GM21360 (cell line): ENCODE results near the gene PRPS1.
A peak's percentile ranks its signal among the peaks of the same experiment; 100 is the strongest.
"Not testable (repeated sequence)": the region's sequence is repeated elsewhere in the genome, so short reads cannot be mapped to it uniquely, and the experiment has no call there.

Source experiments
- ATAC-seq: cut with Tn5 transposase; IDR thresholded peaks from one replicate; pipeline ENCODE4 v1.9.1; 2021; ENCODE audit warnings: mild to moderate bottlenecking, moderate library complexity; ENCODE audit not compliant: unreplicated experiment

PRPS1 gene

DNA sequence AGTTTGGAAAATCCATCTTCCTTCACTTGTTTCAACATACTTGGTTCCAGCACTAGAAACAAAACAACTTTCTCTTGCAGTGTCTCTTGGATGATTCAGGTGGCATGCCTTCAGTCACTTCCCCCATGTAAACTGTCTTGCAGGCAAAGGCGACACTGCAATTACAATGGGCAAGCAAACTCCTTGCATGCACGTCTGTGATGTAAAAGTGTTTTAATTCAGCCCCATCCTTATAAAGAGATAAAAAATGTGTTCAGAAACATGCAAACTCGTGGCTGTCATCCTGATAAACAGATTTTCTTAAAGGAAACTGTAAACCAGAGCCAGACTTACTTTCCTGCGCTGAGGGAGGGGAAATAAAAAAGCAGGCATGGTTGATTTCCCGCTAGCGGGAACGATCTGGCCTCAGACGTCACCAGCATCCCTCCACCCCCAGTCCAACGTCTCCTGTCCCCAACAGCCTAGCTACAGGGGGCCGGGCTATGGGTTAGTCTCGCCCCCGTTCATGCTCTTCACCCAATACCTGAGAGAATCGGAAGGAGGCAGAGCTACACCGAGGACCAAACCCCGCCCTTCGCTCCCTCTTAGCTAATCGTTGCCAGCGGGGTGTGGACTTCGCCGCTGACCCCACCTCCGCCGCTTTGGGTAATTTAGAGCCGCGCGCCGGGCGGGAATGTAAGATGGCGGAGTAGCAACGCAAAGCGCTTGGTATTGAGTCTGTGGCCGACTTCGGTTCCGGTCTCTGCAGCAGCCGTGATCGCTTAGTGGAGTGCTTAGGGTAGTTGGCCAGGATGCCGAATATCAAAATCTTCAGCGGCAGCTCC lies at the start of gene PRPS1:
Gene PRPS1 (plus strand): TSS at position 673 of the 824 bp plus-strand sequence. CDS start 119 bp downstream, at position 792.
- ATAC-seq = peak; percentile 100

DNA sequence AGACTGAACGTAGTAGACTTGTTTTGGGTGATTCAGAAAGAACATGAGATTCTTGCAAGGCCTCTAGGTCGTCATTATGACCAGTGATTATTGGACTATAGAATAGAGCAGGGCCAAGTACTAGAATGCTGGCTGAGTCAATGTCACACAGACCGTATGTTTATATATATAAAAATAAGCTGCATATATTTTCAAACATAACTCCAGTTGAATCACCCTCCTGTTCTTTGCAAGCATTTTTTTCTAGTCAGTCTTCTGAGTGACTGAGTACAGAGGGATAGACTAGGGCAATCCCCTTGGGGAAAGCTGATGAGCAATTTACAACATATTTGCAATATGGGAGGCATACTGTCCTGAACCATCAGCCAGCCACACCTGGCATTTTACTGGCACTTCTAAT lies 48.4 kb upstream of the PRPS1 start:
- no peak for ATAC-seq

DNA sequence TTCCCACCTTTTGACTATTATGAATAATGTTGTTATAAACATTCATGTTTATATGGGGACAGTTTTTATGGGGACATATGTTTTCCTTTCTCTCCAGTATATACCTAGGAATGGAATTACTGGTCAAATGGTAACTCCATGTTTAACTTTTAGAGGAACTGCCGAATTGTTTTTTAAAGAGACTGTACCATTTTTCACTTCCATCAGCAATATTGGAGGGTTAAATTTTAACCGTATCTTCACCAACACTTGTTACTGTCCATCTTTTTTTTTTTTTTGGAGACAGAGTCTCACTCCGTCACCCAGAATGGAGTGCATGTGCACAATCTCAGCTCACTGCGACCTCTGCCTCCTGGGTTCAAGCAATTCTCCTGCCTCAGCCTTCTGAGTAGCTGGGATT lies 46.4 kb upstream of the PRPS1 start:
- no peak for ATAC-seq

DNA sequence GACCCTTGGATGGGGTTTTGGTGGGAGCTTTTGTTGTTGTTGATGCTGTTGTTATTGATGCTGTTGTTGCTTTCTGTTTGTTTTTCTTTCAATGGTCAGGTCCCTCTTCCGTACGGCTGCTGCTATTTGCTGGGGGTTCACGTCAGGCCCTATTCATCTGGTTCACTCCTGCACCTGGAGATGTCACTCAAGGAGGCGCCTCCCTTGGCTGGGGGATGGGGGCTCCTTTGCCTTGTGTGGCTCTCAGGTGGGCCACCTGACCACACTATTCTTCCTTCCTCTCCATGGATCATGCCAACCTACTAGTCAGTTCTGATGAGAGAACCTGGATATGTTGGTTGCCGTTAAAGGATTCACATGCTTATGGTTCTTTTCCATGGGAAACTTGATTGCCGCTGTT lies 39.1 kb upstream of the PRPS1 start:
- no peak for ATAC-seq

DNA sequence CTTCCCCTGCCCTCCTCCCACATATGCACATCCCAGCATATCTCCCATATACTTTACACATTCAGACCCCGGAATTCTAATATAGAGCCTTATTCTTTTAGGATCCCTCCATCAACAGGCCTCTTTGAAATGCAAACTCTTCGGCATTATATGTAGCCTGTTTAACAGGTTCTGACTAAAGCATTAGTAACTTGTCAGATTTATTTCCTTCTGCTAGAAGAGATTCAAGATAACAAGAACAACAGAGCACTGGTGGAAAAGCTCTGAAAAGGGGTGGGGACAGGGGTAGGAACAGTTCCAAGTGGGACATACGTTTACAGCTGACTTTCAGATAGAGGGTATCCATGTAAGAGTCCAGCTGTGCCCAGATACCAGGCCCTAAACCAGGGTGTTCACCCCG lies 31.7 kb upstream of the PRPS1 start:
- no peak for ATAC-seq

DNA sequence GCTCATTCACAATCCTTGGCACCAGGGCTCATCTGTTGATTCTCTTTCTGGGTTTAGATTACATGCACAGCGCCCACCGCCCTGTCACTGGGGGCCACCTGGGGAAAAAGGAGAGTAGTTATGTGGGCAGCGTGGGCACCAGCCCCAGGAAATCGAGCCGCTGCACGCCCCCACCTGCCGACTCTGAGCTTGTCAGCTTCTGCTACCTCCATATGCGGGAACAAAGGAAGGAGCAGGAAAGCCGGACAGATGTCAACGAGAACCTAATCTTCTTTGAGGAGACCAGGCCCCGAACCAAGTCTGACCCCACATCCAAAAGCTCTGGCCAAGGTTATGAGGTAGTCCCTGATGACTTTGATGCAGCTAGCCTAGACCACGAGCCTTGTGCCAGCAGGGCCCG lies 31.0 kb upstream of the PRPS1 start:
- ATAC-seq = no peak

DNA sequence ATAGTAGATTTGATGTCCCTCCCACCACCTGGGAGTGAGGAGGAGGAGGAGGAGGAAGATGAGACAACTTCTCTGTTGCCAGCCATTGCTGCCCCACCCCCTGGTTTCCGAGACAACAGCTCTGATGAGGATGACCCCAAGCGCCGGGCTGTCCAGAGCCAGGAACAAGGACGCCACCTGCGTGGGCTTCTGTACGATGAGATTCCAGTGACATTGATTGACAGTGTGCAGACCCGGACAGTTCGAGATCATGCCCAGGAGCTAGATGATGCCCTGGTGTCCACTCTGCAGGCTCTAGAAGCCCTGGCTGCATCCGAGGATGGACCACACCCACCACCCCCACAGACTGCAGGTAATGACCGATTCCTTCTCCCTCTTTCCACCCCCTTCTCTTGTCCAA lies 30.5 kb upstream of the PRPS1 start:
- no peak for ATAC-seq

DNA sequence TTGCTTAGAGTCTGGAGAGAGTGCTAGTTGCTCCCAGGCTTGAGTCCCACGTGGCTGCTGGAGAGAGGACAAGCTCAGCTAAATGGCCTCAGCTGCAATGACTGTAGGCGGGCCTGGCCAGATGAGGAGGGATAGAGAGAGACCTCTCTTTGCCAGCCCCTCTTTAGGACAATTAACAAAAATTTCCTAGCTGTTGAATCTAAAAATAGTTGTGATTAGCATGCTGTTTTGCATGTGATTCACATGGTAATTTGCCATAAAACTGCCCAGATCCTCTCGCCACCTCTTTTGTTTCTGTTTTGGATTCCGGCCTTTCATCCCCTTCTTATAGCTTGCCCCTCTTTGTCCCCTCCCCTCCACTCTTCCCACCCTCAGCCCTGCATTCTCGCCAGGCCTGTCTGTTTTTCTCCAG lies 28.9 kb upstream of the PRPS1 start:
- no peak for ATAC-seq

DNA sequence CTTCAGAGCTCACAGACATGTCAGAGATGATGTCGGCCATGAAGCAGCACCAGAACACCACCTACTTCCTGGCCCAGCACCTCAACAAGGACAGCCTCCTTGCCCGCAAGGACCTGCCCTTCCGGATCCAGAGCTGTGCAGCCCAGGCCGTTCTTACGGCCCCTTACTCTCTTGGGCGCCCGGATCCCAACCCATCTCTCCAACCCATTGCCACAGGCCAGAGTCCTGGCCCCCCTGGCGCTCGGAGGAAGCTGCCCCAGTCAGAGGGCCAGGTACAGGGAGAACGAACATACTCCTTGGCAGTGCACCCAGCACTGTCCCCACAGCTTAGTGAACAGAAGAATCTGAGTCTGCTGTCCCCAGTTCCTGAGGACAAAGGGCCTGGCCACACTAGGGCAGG lies 27.9 kb upstream of the PRPS1 start:
- ATAC-seq = no peak

DNA sequence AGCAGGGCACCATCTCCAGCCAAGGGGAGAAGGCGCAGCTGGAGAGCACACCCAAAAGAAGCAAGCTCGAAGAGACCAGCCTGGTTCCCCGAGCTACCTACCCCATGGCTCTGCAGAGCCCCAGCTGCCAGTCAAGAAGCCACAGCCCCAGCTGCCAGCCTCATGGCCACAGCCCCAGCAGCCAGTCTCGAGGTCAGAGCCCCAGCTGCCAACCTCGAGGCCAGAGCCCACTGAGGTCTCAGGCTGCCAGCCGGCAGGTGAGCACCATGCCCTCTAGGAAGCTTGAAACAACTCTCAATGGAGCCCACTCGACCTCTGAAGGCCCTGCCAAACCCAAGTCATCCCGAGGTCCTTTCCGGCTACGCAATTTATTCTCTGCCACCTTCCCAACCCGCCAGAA lies 27.0 kb upstream of the PRPS1 start:
- no peak for ATAC-seq

DNA sequence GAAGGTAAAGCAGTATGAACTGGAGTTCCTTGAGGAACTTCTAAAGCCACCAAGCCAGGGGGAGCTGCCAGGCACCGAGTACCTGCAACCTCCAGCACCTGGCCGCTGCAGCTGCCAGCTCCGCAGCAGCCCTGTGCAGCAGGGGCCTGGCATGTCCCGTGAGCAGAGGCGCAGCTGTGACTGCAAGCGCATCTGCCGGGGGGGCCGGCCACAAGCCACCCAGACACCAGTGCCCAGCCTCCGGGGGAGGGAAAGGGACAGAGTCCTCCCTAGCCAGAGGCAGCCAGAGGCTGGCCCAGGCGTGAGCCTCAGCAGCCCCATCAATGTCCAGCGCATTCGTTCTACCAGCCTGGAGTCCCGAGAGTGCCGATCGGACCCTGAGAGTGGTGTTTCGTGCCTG lies 26.6 kb upstream of the PRPS1 start:
- no peak for ATAC-seq

DNA sequence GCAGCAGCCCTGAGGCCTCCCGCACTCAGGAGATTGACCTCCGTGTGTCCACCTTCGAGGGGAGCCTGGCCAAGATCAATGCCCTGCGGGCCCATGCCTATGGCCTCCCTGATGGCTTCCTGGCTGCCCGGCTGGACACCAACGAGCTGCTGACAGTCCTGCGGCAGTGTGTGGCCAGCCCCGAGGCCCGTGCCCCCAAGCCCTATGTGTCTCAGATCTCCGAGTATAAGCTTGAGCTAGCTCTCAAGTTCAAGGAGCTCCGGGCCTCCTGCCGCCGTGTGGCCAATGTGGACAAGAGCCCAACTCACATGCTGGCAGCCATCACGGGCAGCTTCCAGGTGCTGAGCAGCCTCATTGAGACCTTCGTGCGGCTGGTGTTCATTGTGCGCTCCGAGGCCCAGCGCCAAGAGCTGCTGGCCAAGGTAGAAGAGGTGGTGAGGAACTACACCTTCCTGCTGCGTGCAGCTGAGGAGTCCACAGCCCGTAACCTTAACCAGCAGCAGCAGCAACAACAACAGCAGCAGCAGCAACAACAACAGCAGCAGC lies 25.5 kb upstream of the PRPS1 start:
- ATAC-seq = no peak

DNA sequence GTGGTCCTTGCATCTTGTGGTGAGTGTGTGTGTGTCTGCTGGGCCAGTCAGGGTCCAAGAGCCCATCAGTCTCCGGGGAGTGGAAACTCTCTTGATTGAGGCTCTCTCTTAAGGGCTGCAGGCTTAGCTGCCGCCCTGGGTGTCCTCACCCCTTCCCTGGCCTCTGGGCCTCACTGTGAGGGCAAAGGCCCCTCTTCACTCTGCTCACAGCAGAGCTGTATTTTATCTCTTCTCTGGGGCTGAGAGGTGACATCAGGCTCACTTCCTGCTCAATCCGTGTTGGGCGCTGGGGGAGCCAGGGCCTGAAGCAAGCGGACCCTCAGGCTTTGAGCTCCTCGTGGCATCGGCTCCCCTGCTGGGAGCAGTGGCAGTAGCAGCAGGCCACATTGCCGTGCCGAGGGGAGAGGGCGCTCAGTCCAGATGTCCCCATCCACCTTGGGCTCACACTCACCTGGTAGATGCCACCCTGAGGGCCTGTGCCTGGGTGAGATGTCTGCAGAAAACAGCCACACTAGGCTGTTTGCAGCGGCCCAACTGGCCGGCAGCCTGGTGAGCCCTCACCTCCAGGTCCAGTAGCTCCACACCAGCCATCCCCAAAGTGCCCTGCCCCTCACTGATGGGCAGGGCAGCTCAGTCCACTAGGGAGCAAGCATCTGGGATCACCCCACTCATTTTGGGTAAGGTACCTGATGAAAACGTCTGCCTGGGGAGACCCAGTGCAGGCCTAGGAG lies 24.7 kb upstream of the PRPS1 start:
- ATAC-seq = no peak

DNA sequence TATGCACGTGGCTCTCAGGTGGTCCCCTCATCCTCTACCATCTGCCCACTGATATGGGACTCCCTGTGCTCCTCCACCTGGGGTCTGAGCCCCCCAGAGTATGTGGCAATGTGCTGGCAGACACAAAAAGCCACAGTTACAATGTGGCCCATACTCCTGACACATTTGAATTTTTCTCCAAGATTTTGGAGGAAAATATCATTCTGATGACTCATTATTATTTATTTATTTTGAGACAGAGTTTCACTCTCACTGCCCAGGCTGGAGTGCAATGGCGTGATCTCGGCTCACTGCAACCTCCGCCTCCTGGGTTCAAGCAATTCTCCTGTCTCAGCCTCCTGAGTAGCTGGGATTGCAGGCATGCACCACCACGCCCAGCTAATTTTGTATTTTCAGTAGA lies 19.2 kb upstream of the PRPS1 start:
- ATAC-seq = not testable (repeated sequence)

DNA sequence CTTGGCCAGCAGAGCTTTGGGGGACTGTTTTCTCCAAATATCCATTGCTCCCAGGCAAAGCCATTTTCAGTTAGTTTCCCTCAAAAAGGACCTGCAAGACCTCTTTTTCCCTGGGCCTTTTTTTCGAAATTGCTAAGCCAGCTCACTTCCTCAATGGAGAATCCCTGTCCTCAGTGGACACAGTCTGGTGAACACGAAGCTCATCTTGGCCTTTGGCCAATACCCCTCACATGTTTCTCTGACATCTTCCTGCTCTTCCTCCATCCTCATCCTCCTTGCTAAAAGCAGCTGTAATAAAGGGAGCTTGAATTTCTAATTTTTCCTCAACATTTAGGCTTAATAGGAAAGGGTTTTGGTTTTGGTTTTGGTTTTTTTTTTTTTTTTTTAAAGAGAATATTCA lies 17.6 kb upstream of the PRPS1 start:
- ATAC-seq = no peak

DNA sequence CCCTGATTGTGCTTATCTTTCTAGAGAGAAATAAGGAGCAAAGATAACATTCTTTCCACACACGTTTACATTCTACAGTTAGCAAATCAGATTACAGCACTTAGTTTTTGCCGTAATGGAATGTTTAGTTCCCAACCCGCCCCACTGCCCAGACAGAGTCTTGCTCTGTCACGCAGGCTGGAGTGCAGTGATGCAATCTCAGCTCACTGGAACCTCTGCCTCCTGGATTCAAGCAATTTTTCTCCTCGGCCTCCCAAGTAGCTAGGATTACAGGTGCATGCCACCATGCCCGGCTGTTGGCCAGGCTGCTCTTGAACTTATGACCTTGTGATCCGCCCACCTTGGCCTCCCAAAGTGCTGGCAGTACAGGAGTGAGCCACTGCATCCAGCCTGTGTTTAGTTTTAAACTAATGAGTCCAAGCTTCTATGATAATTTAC lies 8.4 kb upstream of the PRPS1 start:
- no peak for ATAC-seq

DNA sequence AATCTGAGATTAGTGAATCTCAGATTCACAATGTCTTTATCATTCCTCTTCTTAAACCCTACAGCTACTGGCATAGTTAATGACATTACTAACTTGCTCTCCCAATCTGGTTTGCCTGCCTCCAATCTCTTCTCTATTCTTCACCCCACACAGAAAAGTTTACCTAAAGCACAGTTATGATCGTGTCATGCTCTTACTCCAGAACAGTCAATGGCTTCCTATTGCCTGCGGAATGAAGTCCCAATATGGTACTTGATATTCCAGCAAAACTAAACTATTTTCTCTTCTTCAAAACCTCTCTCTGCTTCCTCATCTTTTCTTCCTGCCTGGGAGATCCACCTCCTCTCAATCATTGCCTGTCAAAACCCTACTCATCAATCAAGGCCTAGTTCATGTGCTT lies 3.4 kb upstream of the PRPS1 start:
- ATAC-seq = no peak

DNA sequence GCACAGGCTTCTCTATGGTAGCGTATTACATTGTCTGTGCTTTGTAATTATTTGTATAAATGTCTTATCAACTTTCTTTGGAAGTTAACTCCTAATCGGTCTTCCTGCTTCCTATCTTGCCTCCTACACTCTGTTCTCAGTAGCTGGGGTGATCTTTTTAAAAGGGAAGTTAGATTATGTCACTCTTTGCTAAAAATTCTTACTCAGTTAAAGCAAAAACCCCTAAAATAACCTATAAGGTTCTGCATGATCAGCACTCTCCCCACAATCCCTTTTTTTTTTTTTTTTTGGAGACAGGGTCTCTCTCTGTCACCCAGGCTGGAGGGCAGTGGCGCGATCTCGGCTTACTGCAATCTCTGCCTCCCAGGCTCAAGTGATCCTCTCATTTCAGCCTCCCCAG lies 2.6 kb upstream of the PRPS1 start:
- no peak for ATAC-seq

DNA sequence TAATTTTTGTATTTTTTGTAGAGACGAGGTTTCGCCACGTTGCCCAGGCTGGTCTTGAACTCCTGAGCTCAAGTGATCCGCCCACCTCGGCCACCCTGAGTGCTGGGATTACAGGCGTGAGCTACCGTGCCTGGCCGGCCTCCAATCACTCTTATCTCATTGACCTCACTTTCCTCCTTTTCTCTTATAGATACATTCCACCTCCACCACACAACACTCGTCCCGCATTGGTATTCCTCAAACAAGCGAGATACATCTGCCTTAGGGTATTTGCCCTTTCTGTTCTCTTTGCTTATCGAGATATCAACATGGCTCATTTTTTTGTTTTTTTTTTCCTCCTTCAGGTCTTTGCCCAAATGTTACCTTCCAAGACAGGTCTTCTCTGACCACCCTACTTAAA lies 1.8 kb upstream of the PRPS1 start:
- ATAC-seq = no peak

DNA sequence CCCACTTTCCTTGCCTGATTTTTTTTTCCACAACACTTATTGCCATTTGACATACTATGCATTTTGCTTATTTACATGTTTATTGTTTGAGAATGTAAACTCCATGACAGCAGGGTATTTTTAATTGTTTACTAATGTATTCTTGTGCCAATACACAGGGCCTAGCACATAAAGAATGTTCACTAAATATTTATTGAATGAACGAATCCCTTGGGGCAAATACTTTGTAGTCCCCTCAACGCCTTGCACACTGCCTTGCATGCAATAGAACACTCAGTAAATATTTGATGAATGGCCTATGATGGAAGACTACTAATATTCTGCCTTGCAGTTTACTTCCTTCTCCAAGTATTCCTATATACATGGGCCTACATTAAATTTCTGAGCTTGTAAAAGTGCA lies 1.4 kb upstream of the PRPS1 start:
- ATAC-seq = no peak

DNA sequence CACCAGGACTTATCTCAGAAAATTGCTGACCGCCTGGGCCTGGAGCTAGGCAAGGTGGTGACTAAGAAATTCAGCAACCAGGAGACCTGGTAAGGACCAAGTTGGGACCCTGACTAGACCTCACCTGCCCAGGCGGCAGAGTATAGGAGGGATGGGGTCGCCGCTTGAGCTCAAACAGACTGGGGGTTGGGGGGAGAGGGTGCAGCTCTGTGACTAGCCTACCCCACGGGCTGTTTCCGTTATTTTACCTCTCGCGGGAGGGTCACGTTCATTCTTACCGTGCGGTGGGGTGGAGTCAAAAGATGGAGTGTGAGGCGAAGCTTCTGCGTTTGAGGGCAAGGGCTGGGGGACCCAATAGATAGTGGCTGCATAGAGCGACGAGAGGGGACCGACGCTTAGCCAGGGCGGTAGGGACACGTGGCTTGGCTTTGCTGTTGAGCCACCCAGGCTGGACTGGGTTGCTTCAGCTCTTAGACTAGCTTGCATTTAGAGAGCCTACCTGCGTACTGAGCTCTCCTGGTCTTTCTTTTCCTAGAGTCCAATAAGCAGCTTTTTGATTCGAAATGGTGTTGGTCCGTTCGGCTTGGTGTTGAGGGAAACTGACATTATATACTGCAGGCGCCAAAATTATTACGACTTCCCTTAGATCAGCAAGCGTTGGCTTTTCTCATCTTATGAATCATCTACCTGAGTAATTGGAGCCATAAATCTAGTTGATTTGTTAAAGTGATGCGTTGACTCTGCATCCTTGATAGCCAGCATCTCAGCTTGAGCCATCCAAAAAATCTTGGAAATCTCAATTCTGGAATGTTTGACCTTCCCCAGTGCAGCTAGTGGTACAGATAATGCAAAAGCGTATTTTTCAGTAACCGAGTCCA lies 591 bp downstream of the PRPS1 start:
- peak; percentile 31 for ATAC-seq
